Measurements from ENCODE around the gene SLC25A51. TPM values are rescaled to one million over a fixed set of nuclear protein-coding genes. Genes with fewer than 3 reads are reported as not detected.

Gene SLC25A51
- total RNA-seq, 2 donors from 2014 or later, result 15.8 to 17.2 TPM

DNA sequence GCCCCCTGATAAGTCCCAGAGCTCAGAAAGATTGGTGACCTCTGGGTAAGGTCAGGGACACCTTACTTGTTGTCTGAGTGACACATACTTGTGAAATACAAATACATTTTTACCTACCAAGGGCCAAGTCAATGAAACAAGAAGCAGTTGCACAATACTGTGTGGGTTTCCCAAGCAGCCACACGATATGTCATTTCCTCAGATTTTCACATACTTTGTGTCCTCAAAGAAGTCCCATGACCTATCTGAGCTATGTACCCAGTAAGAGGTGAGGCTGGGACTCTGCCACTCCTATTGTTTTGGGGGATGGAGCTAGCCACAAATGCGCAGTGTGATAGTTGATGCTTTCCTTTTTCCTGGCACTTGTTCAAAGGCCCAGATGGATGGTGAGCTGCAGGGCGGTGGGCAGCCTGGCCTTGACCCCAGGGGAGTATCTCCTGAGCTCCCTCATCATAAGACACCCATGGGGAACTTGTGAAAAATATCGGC lies 4.8 kb upstream of the SLC25A51 start:
- TF ChIP-seq, protein P1, sequence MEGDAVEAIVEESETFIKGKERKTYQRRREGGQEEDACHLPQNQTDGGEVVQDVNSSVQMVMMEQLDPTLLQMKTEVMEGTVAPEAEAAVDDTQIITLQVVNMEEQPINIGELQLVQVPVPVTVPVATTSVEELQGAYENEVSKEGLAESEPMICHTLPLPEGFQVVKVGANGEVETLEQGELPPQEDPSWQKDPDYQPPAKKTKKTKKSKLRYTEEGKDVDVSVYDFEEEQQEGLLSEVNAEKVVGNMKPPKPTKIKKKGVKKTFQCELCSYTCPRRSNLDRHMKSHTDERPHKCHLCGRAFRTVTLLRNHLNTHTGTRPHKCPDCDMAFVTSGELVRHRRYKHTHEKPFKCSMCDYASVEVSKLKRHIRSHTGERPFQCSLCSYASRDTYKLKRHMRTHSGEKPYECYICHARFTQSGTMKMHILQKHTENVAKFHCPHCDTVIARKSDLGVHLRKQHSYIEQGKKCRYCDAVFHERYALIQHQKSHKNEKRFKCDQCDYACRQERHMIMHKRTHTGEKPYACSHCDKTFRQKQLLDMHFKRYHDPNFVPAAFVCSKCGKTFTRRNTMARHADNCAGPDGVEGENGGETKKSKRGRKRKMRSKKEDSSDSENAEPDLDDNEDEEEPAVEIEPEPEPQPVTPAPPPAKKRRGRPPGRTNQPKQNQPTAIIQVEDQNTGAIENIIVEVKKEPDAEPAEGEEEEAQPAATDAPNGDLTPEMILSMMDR (conservative IDR thresholded peaks at IDR 0.05), result no peak
- Mint-ChIP-seq H3K27ac (no peak overlapping the region), H3K27me3 (ENCODE audit: insufficient read depth) (no peaks in the 10 kb centered on the region), H3K9me3 (no peaks in the 10 kb centered on the region), H3K4me3 (no peak overlapping the region), H3K4me1 (peaks cover 10% of the 10 kb centered on the region), H3K36me3 (ENCODE audit: low read depth) (peaks cover 6% of the 10 kb centered on the region)
- H3K36me3 ChIP-seq (ENCODE audit: control insufficient read depth, insufficient read depth, low read length), result no peaks in the 10 kb centered on the region
- 92 to 100% methylated on average over 2 to 4 of the region's 4 CpGs for WGBS, 2 experiments (ENCODE audit: insufficient coverage in 1 of 2, insufficient read length in 1 of 2)
- no peaks in the 10 kb centered on the region for H3K9me3 ChIP-seq (ENCODE audit: control insufficient read depth, low read length)
- peaks cover 8% of the 10 kb centered on the region for H3K4me1 ChIP-seq (ENCODE audit: control insufficient read depth, insufficient read depth, low read length)
- H3K27ac ChIP-seq (ENCODE audit: low read depth, low read length), result no peak overlapping the region
- H3K9ac ChIP-seq (ENCODE audit: extremely low read depth, low read length, poor library complexity, severe bottlenecking), result no peak overlapping the region
- no peaks in the 10 kb centered on the region for H3K27me3 ChIP-seq (ENCODE audit: control insufficient read depth, insufficient read depth, low read length, poor library complexity, severe bottlenecking)
- no peak overlapping the region for H3K4me3 ChIP-seq (ENCODE audit: low read length)
- DNase-seq, result no peak

DNA sequence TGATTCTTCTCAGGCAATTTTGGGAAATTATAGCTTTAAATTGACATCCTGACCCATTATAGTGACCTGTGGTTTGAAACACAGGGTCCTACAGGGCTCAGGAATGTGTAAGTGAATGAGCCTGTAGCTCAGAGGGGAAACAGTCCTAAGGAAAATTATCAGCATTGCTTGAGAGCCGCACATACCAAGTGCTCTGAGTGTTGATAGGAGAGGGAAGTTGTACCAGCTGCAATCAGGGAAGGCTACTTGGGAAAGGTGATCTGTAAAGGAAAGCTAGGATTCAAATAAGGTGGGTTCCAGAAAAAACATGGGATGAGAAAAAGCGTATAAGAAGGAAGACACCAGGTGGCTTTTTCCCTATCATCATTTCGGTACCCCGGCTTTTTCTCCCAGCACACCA lies 4.4 kb upstream of the SLC25A51 start:
- Histone ChIP-seq H3K27ac (ENCODE audit: low read depth, low read length) (no peak overlapping the region), H3K27me3 (ENCODE audit: control insufficient read depth, insufficient read depth, low read length, poor library complexity, severe bottlenecking) (no peaks in the 10 kb centered on the region), H3K36me3 (ENCODE audit: control insufficient read depth, insufficient read depth, low read length) (no peaks in the 10 kb centered on the region), H3K4me1 (ENCODE audit: control insufficient read depth, insufficient read depth, low read length) (peaks cover 8% of the 10 kb centered on the region), H3K9me3 (ENCODE audit: control insufficient read depth, low read length) (no peaks in the 10 kb centered on the region), H3K9ac (ENCODE audit: extremely low read depth, low read length, poor library complexity, severe bottlenecking) (no peak overlapping the region), H3K4me3 (ENCODE audit: low read length) (no peak overlapping the region)
- no peak for DNase-seq
- TF ChIP-seq, protein P1 (conservative IDR thresholded peaks at IDR 0.05), result no peak
- Mint-ChIP-seq H3K27me3 (ENCODE audit: insufficient read depth) (no peaks in the 10 kb centered on the region), H3K36me3 (ENCODE audit: low read depth) (peaks cover 3% of the 10 kb centered on the region), H3K4me3 (no peak overlapping the region), H3K9me3 (no peaks in the 10 kb centered on the region), H3K27ac (no peak overlapping the region), H3K4me1 (peaks cover 10% of the 10 kb centered on the region)
- 85 to 94% methylated on average over 2 to 4 of the region's 4 CpGs for WGBS, 2 experiments (ENCODE audit: insufficient coverage in 1 of 2, insufficient read length in 1 of 2)

DNA sequence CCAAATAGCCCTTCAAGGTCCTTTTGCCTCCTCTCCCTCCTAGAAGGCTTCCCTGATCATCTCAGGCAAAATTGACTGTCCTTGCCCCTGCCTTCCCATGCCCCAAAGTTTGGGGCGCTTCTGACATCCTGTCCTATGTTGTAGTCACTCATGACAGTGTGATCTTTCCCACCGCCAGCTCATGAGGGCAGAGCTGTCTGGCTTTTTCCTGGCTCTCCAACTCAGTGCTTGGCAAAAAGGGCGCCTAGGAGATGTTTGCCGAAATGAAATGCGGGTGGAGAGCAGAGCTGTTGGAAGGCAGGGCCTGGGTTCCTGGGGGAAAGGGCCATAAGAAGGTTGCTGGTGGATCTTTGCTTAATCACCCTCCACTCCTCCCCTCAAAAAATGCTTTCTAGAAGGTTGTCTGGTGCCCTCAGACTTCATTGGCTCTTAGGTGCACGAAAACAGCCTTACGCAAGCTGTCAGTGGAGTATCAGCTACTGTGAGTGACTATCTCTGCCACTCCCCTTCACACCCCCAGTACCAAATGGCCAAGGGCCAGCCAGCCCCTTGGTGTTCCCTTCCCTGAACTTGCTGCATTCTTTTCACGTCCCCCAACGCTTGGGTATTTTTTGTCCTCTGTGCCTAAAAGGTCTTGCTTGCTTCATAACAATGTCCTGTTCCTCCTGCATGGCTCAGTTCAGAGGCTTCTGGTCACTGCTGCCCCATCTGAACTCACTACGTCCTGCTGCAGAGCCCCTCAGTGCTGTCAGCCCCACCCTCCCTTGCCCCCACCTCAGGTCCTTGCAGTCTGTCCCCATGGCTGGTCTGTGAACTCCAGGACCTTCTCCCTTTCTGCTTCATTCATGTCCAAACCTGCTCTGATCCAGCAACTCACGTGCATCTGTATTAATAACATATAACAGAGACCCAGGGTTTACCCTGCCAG lies 2.6 kb upstream of the SLC25A51 start:
- Mint-ChIP-seq H3K4me1 (peaks cover 17% of the 10 kb centered on the region), H3K27ac (no peak overlapping the region), H3K4me3 (no peak overlapping the region)

More for the DNA sequence above, 2.6 kb upstream of the SLC25A51 start:
- TF ChIP-seq, protein P1 (conservative IDR thresholded peaks at IDR 0.05), result no peak
- Mint-ChIP-seq H3K9me3 (no peaks in the 10 kb centered on the region), H3K27me3 (ENCODE audit: insufficient read depth) (no peaks in the 10 kb centered on the region), H3K36me3 (ENCODE audit: low read depth) (peaks cover 3% of the 10 kb centered on the region)
- no peak for DNase-seq
- Histone ChIP-seq H3K9me3 (ENCODE audit: control insufficient read depth, low read length) (no peaks in the 10 kb centered on the region), H3K27ac (ENCODE audit: low read depth, low read length) (no peak overlapping the region), H3K36me3 (ENCODE audit: control insufficient read depth, insufficient read depth, low read length) (no peaks in the 10 kb centered on the region), H3K4me3 (ENCODE audit: low read length) (no peak overlapping the region), H3K9ac (ENCODE audit: extremely low read depth, low read length, poor library complexity, severe bottlenecking) (no peak overlapping the region), H3K27me3 (ENCODE audit: control insufficient read depth, insufficient read depth, low read length, poor library complexity, severe bottlenecking) (no peaks in the 10 kb centered on the region), H3K4me1 (ENCODE audit: control insufficient read depth, insufficient read depth, low read length) (peaks cover 8% of the 10 kb centered on the region)
- WGBS, 2 experiments (ENCODE audit: insufficient coverage in 1 of 2, insufficient read length in 1 of 2), result 90 to 98% methylated on average over 6 to 11 of the region's 11 CpGs
